ENCODE results near the gene FITM1.

- TF ChIP-seq CTCF (IDR thresholded peaks at IDR 0.05) (no peak), POLR2A (IDR thresholded peaks at IDR 0.05) (no peak)
Measured at GRCh38 chr14:24176599-24176998, 46.1 kb downstream of the FITM1 start.
